K562 (cell line): ENCODE results near the gene CTIF. TPM values are rescaled to one million over a fixed set of nuclear protein-coding genes. Genes with fewer than 3 reads are reported as not detected.

Source experiments
- ATAC-seq: fragments of 200-7000 bp; cut with Tn5 transposase; 3 replicates; pipeline ENCODE4 v1.9.1; 2020; ENCODE audit warnings: moderate library complexity
- BruUV-seq: library from RNA; stranded (reverse); fragments of 400-500 nt; replicated peaks from 2 replicates; lab custom pipeline; 2021; lab: Mats Ljungman, UMichigan
- CTCF ChIA-PET: fragments of 300-600 bp; formaldehyde crosslinking; extraction: SDS; loops from one replicate; lab custom pipeline; 2021; ENCODE audit warnings: low intra/inter-chr PET ratio; lab: Yijun Ruan, JAX
- POLR2A ChIA-PET: fragments of 300-600, 350-650 bp; sonication (Branson Sonifier 250); formaldehyde crosslinking; extraction: SDS; loops from one replicate; lab custom pipeline; 2021; ENCODE audit warnings: antibody characterized with exemption, inconsistent platforms; lab: Yijun Ruan, JAX
- DNase-seq, 4 experiments: peaks; one replicate each; pipeline versions ENCODE4 v3.0.0 to v3.0.0-alpha.2; 2011 to 2018; ENCODE audit warnings: low spot score in 3 of 4, mixed read lengths in 3 of 4; ENCODE audit errors: extremely low read depth in 1 of 4
- FAIRE-seq: peaks from 2 replicates; lab custom pipeline; 2011; peaks lifted over from hg19 to GRCh38; lab: Jason Lieb, UNC
- H2AFZ ChIP-seq: 2 replicates; pipeline ENCODE4 v1.6.0; 2011; ENCODE audit warnings: low read depth, low read length, control low read depth, inconsistent platforms
- H3K27ac ChIP-seq: fragments of 200-600 bp; 3 replicates; pipeline ENCODE4 v1.8.0; 2011; ENCODE audit warnings: low read depth, mild to moderate bottlenecking, control low read depth, inconsistent platforms, low read length, moderate library complexity, mixed read lengths; ENCODE audit errors: extremely low read depth
- H3K27me3 ChIP-seq, 2 experiments: fragments of 300-600 bp in 1 of 2; 2 replicates in 1 of 2; 3 replicates in 1 of 2; pipeline versions ENCODE4 v1.6.0 to v1.8.0; 2011; ENCODE audit warnings: inconsistent platforms in 2 of 2, low read length in 2 of 2, mild to moderate bottlenecking in 1 of 2, mixed read lengths in 1 of 2, moderate library complexity in 1 of 2; ENCODE audit not compliant: control insufficient read depth in 2 of 2, insufficient read depth in 2 of 2
- H3K36me3 ChIP-seq: fragments of 300-600 bp; 3 replicates; pipeline ENCODE4 v1.8.0; 2011; ENCODE audit warnings: mild to moderate bottlenecking, low read length, inconsistent platforms; ENCODE audit not compliant: control insufficient read depth, insufficient read depth
- H3K4me1 ChIP-seq, 2 experiments: fragments of 200-600 bp in 1 of 2; replicated peaks in 1 of 2; 2 replicates in 1 of 2; 3 replicates in 1 of 2; pipeline versions ENCODE4 v1.5.1 to v1.8.0; 2011; ENCODE audit warnings: inconsistent platforms in 2 of 2, low read length in 2 of 2, mild to moderate bottlenecking in 1 of 2, mixed read lengths in 1 of 2, moderate library complexity in 1 of 2; ENCODE audit not compliant: control insufficient read depth in 2 of 2, insufficient read depth in 2 of 2
- H3K4me2 ChIP-seq: 2 replicates; pipeline ENCODE4 v1.6.1; 2011; ENCODE audit warnings: low read length, control low read depth, inconsistent platforms, mixed read lengths; ENCODE audit not compliant: insufficient read depth
- H3K4me3 ChIP-seq: fragments of 200-600 bp; sonication (generic), shearing (Covaris generic); 2 replicates; pipeline ENCODE4 v1.5.1; 2016; ENCODE audit warnings: control low read depth, inconsistent platforms
- H3K79me2 ChIP-seq: fragments of 200-600 bp; 3 replicates; pipeline ENCODE4 v1.8.0; 2011; ENCODE audit warnings: low read length, inconsistent platforms; ENCODE audit not compliant: control insufficient read depth, insufficient read depth
- H3K9ac ChIP-seq, 2 experiments: 2 replicates each; pipeline versions ENCODE4 v1.6.0 to v1.6.1; 2011; ENCODE audit warnings: low read depth in 2 of 2, low read length in 2 of 2, control low read depth in 1 of 2, inconsistent platforms in 1 of 2, mild to moderate bottlenecking in 1 of 2, mixed read lengths in 1 of 2; ENCODE audit not compliant: insufficient read depth in 1 of 2
- H3K9me1 ChIP-seq: one replicate; pipeline ENCODE4 v1.6.0; 2011; ENCODE audit warnings: inconsistent platforms, mild to moderate bottlenecking, low read length, moderate library complexity; ENCODE audit not compliant: control insufficient read depth, insufficient read depth
- H3K9me3 ChIP-seq: replicated peaks from 2 replicates; pipeline ENCODE4 v1.5.1; 2011; ENCODE audit warnings: low read depth, low read length, inconsistent platforms; ENCODE audit not compliant: control insufficient read depth, insufficient read depth
- H4K20me1 ChIP-seq: replicated peaks from 2 replicates; pipeline ENCODE4 v1.6.1; 2011; ENCODE audit warnings: low read length, inconsistent platforms, mixed read lengths; ENCODE audit not compliant: control insufficient read depth, insufficient read depth
- GABPB2 ChIP-seq: fragments of 250-450 bp; sonication (Bioruptor Pico); conservative IDR thresholded peaks from 2 replicates; pipeline ENCODE4 v1.5.1; 2021; ENCODE audit warnings: mild to moderate bottlenecking
- ZC3H8 ChIP-seq: fragments of 450-650 bp; IDR thresholded peaks from 2 replicates; pipeline ENCODE4 v1.6.1; 2017
- WGBS: fragments of 100-300 bp; shearing (Covaris generic); methylation state at CpG from one replicate; pipeline ENCODE4 v1.1.6; 2016; ENCODE audit warnings: low coverage, mixed read lengths; ENCODE audit not compliant: insufficient coverage; ENCODE audit errors: missing lambda C conversion rate; 5-methylcytosine and 5-hydroxymethylcytosine counted together
- in situ Hi-C: fragments of 300-500 bp; cut with MboI; formaldehyde crosslinking; loops from 4 replicates; pipeline ENCODE4 v1.15.0; 2018; ENCODE audit warnings: inconsistent platforms, mixed read lengths
- intact Hi-C: fragments of 100-400 bp; cut with micrococcal nuclease; formaldehyde crosslinking; loops from 2 replicates; pipeline ENCODE4 v1.14.2; 2022
- polyA plus RNA-seq, 8 experiments: library from polyadenylated mRNA; depleted of rRNA in 4 of 8; stranded (reverse) in 5 of 8; unstranded in 3 of 8; fragments of >200 nt; fragmentation: Nextera tagmentation in 2 of 8; fragmentation: Illumina TruSeq in 1 of 8; extraction: Ambion mirVana in 2 of 8; extraction: Trizol in 1 of 8; gene quantifications; 2 replicates each; pipeline versions ENCODE4 v1.2.1 to v1.2.3, GENCODE V29; 2011 to 2014; ENCODE audit warnings: inconsistent platforms in 1 of 8, missing spikeins in 1 of 8
- total RNA-seq, 7 experiments: library from RNA; depleted of rRNA in 6 of 7; stranded (reverse); fragments of >200 nt in 6 of 7; fragmentation: Illumina TruSeq in 2 of 7; extraction: Trizol in 2 of 7; gene quantifications; 2 replicates each; pipeline versions ENCODE4 v1.2.1 to v1.2.3, GENCODE V29; 2011 to 2021; ENCODE audit warnings: low replicate concordance in 1 of 7
- TF ChIP-seq, protein P1 (sequence below), 2 experiments: fragments of 200-800 bp in 1 of 2; sonication (Bioruptor generic) in 1 of 2; sonication (generic) in 1 of 2; formaldehyde crosslinking in 1 of 2; IDR thresholded peaks in 1 of 2; conservative IDR thresholded peaks in 1 of 2; 2 replicates each; pipeline versions ENCODE4 v1.5.0 to v1.6.1; 2016 to 2020; ENCODE audit warnings: missing compliant biosample characterization in 1 of 2, missing genetic modification characterization in 1 of 2, missing genetic modification reagents in 1 of 2

Gene CTIF
- total and polyA plus RNA-seq, 9 of the 15 experiments (the other 6 are each of a cell fraction or from before 2014, with no cell fraction given) = 0.17 to 11.5 (median 2.2) TPM

GRCh38 chr18:48638896-48639771 lies 100.3 kb downstream of the CTIF start:
- H3K4me3 ChIP-seq = no peak overlapping the region

More at GRCh38 chr18:48638896-48639771, 100.3 kb downstream of the CTIF start:
- BruUV-seq = no TSS peak
- Histone ChIP-seq H3K9ac (no peak overlapping the region), H3K79me2 (no peaks in the 10 kb centered on the region), H3K9me3 (no peaks in the 10 kb centered on the region), H3K27ac (no peak overlapping the region), H3K4me1 (no peaks in the 10 kb centered on the region), H3K27me3 (no peaks in the 10 kb centered on the region), H3K9me1 (no peaks in the 10 kb centered on the region), H2AFZ (no peak overlapping the region), H3K4me2 (no peak overlapping the region), H4K20me1 (no peaks in the 10 kb centered on the region; the same call in 1 of the 2 replicates), H3K36me3 (no peaks in the 10 kb centered on the region)
- DNase-seq (no peak), FAIRE-seq (no peak), ATAC-seq (no peak)
- in situ Hi-C loops = no loop called here
- 63% methylated on average over 13 of the region's 17 CpGs for WGBS
- CTCF ChIA-PET = no interaction called here
- intact Hi-C loops = no loop called here
- TF ChIP-seq, protein P1, sequence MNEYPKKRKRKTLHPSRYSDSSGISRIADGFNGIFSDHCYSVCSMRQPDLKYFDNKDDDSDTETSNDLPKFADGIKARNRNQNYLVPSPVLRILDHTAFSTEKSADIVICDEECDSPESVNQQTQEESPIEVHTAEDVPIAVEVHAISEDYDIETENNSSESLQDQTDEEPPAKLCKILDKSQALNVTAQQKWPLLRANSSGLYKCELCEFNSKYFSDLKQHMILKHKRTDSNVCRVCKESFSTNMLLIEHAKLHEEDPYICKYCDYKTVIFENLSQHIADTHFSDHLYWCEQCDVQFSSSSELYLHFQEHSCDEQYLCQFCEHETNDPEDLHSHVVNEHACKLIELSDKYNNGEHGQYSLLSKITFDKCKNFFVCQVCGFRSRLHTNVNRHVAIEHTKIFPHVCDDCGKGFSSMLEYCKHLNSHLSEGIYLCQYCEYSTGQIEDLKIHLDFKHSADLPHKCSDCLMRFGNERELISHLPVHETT (CRISPR knock-in tag; conservative IDR thresholded peaks at IDR 0.05 in 1 of 2, IDR thresholded peaks at IDR 0.05 in 1 of 2) = no peak
- TF ChIP-seq ZC3H8 = no peak
- TF ChIP-seq GABPB2 = no peak
- POLR2A ChIA-PET = no interaction called here
